MG63 (cell line): ENCODE measurements around the gene FAAP20. TPM values are rescaled to one million over a fixed set of nuclear protein-coding genes. Genes with fewer than 3 reads are reported as not detected.
A peak's percentile ranks its signal among the peaks of the same experiment; 100 is the strongest.

Experiments used
- DNase-seq: peaks from one replicate; pipeline ENCODE4 v3.0.0-alpha.2; 2020
- H3K27me3 ChIP-seq: fragments of 250-450 bp; sonication (Bioruptor Pico); 2 replicates; pipeline ENCODE4 v1.5.1; 2020; ENCODE audit warnings: mild to moderate bottlenecking, moderate library complexity
- H3K36me3 ChIP-seq: fragments of 250-450 bp; sonication (Bioruptor Pico); 2 replicates; pipeline ENCODE4 v1.5.1; 2020; ENCODE audit warnings: mild to moderate bottlenecking, moderate library complexity
- H3K4me3 ChIP-seq: fragments of 250-450 bp; sonication (Bioruptor Pico); 2 replicates; pipeline ENCODE4 v1.5.1; 2020; ENCODE audit warnings: mild to moderate bottlenecking, moderate library complexity
- H3K9me3 ChIP-seq: fragments of 250-450 bp; sonication (Bioruptor Pico); 2 replicates; pipeline ENCODE4 v1.5.1; 2020; ENCODE audit warnings: mild to moderate bottlenecking, moderate library complexity
- total RNA-seq: library from RNA; depleted of rRNA; stranded (reverse); fragments of >200 nt; shearing (Covaris generic); gene quantifications from 2 replicates; pipeline ENCODE4 v1.2.3, GENCODE V29; 2014; ENCODE audit warnings: low replicate concordance

FAAP20 gene
- total RNA-seq, 1 experiment from 2014 or later, result 75.0 TPM

GRCh38 chr1:2215909-2216766 lies 21.6 kb upstream of the FAAP20 start:
- no peak overlapping the region for H3K4me3 ChIP-seq
- no peaks in the 10 kb centered on the region for H3K27me3 ChIP-seq
- H3K36me3 ChIP-seq, result no peaks in the 10 kb centered on the region
- H3K9me3 ChIP-seq, result no peaks in the 10 kb centered on the region
- no peak for DNase-seq

GRCh38 chr1:2215329-2215728 lies 20.8 kb upstream of the FAAP20 start:
- H3K4me3 ChIP-seq, result no peak overlapping the region
- no peaks in the 10 kb centered on the region for H3K9me3 ChIP-seq
- H3K36me3 ChIP-seq, result no peaks in the 10 kb centered on the region
- no peak for DNase-seq
- H3K27me3 ChIP-seq, result no peaks in the 10 kb centered on the region

GRCh38 chr1:2214541-2215241 lies 20.1 kb upstream of the FAAP20 start:
- Histone ChIP-seq H3K36me3 (no peaks in the 10 kb centered on the region), H3K4me3 (no peak overlapping the region), H3K9me3 (no peaks in the 10 kb centered on the region), H3K27me3 (no peaks in the 10 kb centered on the region)
- peak; percentile 29 for DNase-seq

- Histone ChIP-seq H3K4me3 (no peak overlapping the region), H3K36me3 (no peaks in the 10 kb centered on the region), H3K9me3 (no peaks in the 10 kb centered on the region), H3K27me3 (no peaks in the 10 kb centered on the region)
- peak; percentile 90 for DNase-seq
Measured at GRCh38 chr1:2213576-2214505, 19.3 kb upstream of the FAAP20 start.

- no peaks in the 10 kb centered on the region for H3K27me3 ChIP-seq
- H3K36me3 ChIP-seq, result no peaks in the 10 kb centered on the region
- peak overlapping the region; percentile 24 for H3K4me3 ChIP-seq
- DNase-seq, result peak; percentile 91
- no peaks in the 10 kb centered on the region for H3K9me3 ChIP-seq
Measured at GRCh38 chr1:2212532-2213491, 18.2 kb upstream of the FAAP20 start.

GRCh38 chr1:2212274-2212531 lies 17.6 kb upstream of the FAAP20 start:
- Histone ChIP-seq H3K4me3 (no peak overlapping the region), H3K36me3 (no peaks in the 10 kb centered on the region), H3K27me3 (no peaks in the 10 kb centered on the region), H3K9me3 (no peaks in the 10 kb centered on the region)
- no peak for DNase-seq

GRCh38 chr1:2210786-2211185 lies 16.2 kb upstream of the FAAP20 start:
- Histone ChIP-seq H3K4me3 (no peak overlapping the region), H3K27me3 (no peaks in the 10 kb centered on the region), H3K36me3 (no peaks in the 10 kb centered on the region), H3K9me3 (no peaks in the 10 kb centered on the region)
- no peak for DNase-seq

- H3K4me3 ChIP-seq, result no peak overlapping the region
- no peaks in the 10 kb centered on the region for H3K27me3 ChIP-seq
- H3K36me3 ChIP-seq, result no peaks in the 10 kb centered on the region
- no peaks in the 10 kb centered on the region for H3K9me3 ChIP-seq
- no peak for DNase-seq
Measured at GRCh38 chr1:2210084-2210653, 15.6 kb upstream of the FAAP20 start.

- H3K27me3 ChIP-seq, result no peaks in the 10 kb centered on the region
- DNase-seq, result no peak
Measured at GRCh38 chr1:2209400-2210083, 15.0 kb upstream of the FAAP20 start.

GRCh38 chr1:2208309-2209239 lies 14.0 kb upstream of the FAAP20 start:
- Histone ChIP-seq H3K9me3 (no peaks in the 10 kb centered on the region), H3K4me3 (peak overlapping the region; percentile 14), H3K27me3 (no peaks in the 10 kb centered on the region), H3K36me3 (no peaks in the 10 kb centered on the region)
- DNase-seq, result peak; percentile 98

More at GRCh38 chr1:2209400-2210083, 15.0 kb upstream of the FAAP20 start:
- H3K9me3 ChIP-seq, result no peaks in the 10 kb centered on the region
- no peak overlapping the region for H3K4me3 ChIP-seq
- no peaks in the 10 kb centered on the region for H3K36me3 ChIP-seq

GRCh38 chr1:2206813-2207487 lies 12.4 kb upstream of the FAAP20 start:
- no peaks in the 10 kb centered on the region for H3K9me3 ChIP-seq
- H3K27me3 ChIP-seq, result no peaks in the 10 kb centered on the region
- H3K36me3 ChIP-seq, result no peaks in the 10 kb centered on the region
- no peak for DNase-seq
- no peak overlapping the region for H3K4me3 ChIP-seq

GRCh38 chr1:2205191-2205952 lies 10.8 kb upstream of the FAAP20 start:
- DNase-seq, result peak; percentile 91
- Histone ChIP-seq H3K9me3 (no peaks in the 10 kb centered on the region), H3K27me3 (no peaks in the 10 kb centered on the region), H3K4me3 (peak overlapping the region; percentile 48), H3K36me3 (no peaks in the 10 kb centered on the region)

GRCh38 chr1:2204415-2205190 lies 10.0 kb upstream of the FAAP20 start:
- Histone ChIP-seq H3K9me3 (no peaks in the 10 kb centered on the region), H3K36me3 (no peaks in the 10 kb centered on the region), H3K4me3 (peak overlapping the region; percentile 48), H3K27me3 (no peaks in the 10 kb centered on the region)
- DNase-seq, result peak; percentile 76
